ENCODE results near the gene SH3D19.

SH3D19 gene

GRCh38 chr4:151148261-151148660, 177.1 kb downstream of the SH3D19 start:
- no peak overlapping the region for H3K4me3 ChIP-seq (replicated peaks; ENCODE audit: low read depth, low read length)
- no peak for DNase-seq (ENCODE audit: extremely low read depth, insufficient read length)
- TF ChIP-seq CTCF (IDR thresholded peaks at IDR 0.05; ENCODE audit: insufficient read depth, low read length, poor library complexity, severe bottlenecking): no peak
- no peaks in the 10 kb centered on the region for H3K27me3 ChIP-seq (replicated peaks; ENCODE audit: control insufficient read depth, insufficient read depth, low read length)
- no peaks in the 10 kb centered on the region for H3K36me3 ChIP-seq (ENCODE audit: control insufficient read depth, insufficient read depth, low read length)

- DNase-seq (ENCODE audit: extremely low read depth, insufficient read length): no peak
- no peak for TF ChIP-seq CTCF (IDR thresholded peaks at IDR 0.05; ENCODE audit: insufficient read depth, low read length, poor library complexity, severe bottlenecking)
- no peaks in the 10 kb centered on the region for H3K27me3 ChIP-seq (replicated peaks; ENCODE audit: control insufficient read depth, insufficient read depth, low read length)
- no peaks in the 10 kb centered on the region for H3K36me3 ChIP-seq (ENCODE audit: control insufficient read depth, insufficient read depth, low read length)
- H3K4me3 ChIP-seq (replicated peaks; ENCODE audit: low read depth, low read length): no peak overlapping the region
These were observed 178.4 kb downstream of the SH3D19 start for GRCh38 chr4:151147000-151147399.

DNA sequence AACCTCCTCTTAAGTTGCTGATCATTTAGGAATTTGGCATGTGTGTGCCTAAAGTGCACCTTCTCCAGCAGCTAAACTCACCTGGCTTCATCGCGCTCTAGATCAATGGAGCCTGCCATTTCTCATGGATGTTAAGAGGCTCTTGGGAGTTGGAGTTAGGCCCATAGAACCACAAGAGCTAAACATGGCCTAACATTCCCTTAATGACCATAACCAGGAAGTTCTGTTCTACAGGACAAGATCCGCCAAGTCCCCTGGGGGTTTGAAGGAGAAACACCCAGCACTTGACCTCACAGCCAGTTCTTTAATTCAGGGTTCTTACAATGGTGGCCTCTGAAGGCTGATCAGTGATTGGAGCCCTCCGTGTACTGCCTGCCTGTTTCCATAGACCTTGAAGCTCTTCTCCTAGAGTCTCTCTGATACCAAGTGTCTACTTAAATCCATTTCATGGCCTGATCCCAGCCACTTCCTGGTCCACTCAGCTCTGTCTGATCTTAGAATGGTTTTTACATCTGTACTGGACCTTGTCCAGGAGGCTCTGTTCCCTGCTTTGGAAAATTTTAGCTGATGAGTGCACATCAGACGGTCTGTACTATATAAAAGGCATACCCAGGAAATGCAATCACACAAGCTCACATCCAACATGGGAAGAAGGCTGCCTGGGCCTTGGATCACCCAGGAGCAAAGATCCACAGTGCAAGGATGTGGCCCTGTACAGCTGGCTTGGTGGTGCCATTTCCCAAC, 180.9 kb downstream of the SH3D19 start:
- H3K27me3 ChIP-seq (replicated peaks; ENCODE audit: control insufficient read depth, insufficient read depth, low read length): no peaks in the 10 kb centered on the region
- H3K4me3 ChIP-seq (replicated peaks; ENCODE audit: low read depth, low read length): no peak overlapping the region
- no peak for DNase-seq (ENCODE audit: extremely low read depth, insufficient read length)
- no peak for TF ChIP-seq CTCF (IDR thresholded peaks at IDR 0.05; ENCODE audit: insufficient read depth, low read length, poor library complexity, severe bottlenecking)
- no peaks in the 10 kb centered on the region for H3K36me3 ChIP-seq (ENCODE audit: control insufficient read depth, insufficient read depth, low read length)

DNA sequence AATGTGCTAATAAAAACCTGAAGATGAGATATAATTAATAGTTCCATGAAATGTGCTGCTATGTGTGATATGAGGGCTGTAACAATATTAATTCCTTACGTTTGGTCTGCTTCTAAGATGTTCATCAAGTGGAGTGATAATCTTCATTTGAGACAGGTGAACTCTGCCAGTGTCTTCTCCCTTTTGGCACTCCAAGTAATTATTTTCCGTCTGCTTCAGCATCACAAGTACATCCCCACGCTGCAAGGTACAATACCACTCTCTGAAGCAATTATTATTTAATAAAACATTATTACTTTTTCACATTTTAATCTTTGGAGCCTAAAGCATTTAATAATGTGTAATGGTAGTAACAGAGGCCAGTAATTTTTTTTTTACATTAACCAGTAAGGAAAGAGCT, 181.6 kb downstream of the SH3D19 start:
- no peak for TF ChIP-seq CTCF (IDR thresholded peaks at IDR 0.05; ENCODE audit: insufficient read depth, low read length, poor library complexity, severe bottlenecking)
- H3K27me3 ChIP-seq (replicated peaks; ENCODE audit: control insufficient read depth, insufficient read depth, low read length): no peaks in the 10 kb centered on the region
- DNase-seq (ENCODE audit: extremely low read depth, insufficient read length): no peak
- H3K36me3 ChIP-seq (ENCODE audit: control insufficient read depth, insufficient read depth, low read length): no peaks in the 10 kb centered on the region
- H3K4me3 ChIP-seq (replicated peaks; ENCODE audit: low read depth, low read length): no peak overlapping the region

DNA sequence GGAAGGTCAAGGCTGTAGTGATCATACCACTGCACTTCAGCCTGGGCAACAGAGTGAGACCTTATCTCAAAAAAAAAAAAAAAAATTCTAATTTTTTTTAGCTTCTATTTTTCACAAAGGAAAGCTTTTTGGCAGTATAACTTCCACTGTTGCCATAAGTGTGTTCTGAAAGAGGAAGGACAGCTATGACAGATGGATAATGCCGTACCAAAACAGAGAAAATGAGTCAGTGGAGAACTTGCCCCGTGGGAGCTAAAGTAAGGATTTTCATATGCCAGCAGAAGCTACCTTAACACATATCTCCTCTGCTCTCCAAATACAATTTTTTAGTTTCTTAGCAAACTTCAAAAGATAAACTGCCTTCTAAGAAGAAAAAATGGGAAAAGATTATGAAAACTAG, 182.2 kb downstream of the SH3D19 start:
- Histone ChIP-seq H3K36me3 (ENCODE audit: control insufficient read depth, insufficient read depth, low read length) (no peaks in the 10 kb centered on the region), H3K4me3 (replicated peaks; ENCODE audit: low read depth, low read length) (no peak overlapping the region), H3K27me3 (replicated peaks; ENCODE audit: control insufficient read depth, insufficient read depth, low read length) (no peaks in the 10 kb centered on the region)
- TF ChIP-seq CTCF (IDR thresholded peaks at IDR 0.05; ENCODE audit: insufficient read depth, low read length, poor library complexity, severe bottlenecking): no peak
- DNase-seq (ENCODE audit: extremely low read depth, insufficient read length): no peak

DNA sequence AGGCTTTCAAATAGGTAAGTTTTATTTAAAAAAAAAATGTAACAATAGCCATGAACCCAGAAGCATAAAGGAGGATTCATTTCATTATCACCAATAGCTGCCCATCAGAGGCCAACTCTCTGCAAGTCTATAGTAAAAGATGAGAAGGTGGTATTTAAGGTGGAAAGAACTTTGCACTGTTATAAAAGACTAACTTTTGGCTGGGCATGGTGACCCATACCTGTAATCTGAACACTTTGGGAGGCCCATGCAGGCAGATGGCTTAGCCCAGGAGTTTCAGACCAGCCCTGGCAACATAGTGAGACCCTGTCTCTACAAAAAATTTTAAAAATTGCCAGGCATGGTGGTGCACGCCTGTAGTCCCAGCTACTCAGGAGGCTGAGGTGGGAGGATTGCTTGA, 182.6 kb downstream of the SH3D19 start:
- Histone ChIP-seq H3K27me3 (replicated peaks; ENCODE audit: control insufficient read depth, insufficient read depth, low read length) (no peaks in the 10 kb centered on the region), H3K4me3 (replicated peaks; ENCODE audit: low read depth, low read length) (no peak overlapping the region), H3K36me3 (ENCODE audit: control insufficient read depth, insufficient read depth, low read length) (no peaks in the 10 kb centered on the region)
- TF ChIP-seq CTCF (IDR thresholded peaks at IDR 0.05; ENCODE audit: insufficient read depth, low read length, poor library complexity, severe bottlenecking): no peak
- no peak for DNase-seq (ENCODE audit: extremely low read depth, insufficient read length)
